GM19463 (cell line): ENCODE data around the gene UBTF.
A peak's percentile ranks its signal among the peaks of the same experiment; 100 is the strongest.

ENCODE experiments used
- ATAC-seq: cut with Tn5 transposase; IDR thresholded peaks from one replicate; pipeline ENCODE4 v1.9.1; 2021; ENCODE audit warnings: mild to moderate bottlenecking, moderate library complexity; ENCODE audit not compliant: unreplicated experiment

The UBTF gene, protein sequence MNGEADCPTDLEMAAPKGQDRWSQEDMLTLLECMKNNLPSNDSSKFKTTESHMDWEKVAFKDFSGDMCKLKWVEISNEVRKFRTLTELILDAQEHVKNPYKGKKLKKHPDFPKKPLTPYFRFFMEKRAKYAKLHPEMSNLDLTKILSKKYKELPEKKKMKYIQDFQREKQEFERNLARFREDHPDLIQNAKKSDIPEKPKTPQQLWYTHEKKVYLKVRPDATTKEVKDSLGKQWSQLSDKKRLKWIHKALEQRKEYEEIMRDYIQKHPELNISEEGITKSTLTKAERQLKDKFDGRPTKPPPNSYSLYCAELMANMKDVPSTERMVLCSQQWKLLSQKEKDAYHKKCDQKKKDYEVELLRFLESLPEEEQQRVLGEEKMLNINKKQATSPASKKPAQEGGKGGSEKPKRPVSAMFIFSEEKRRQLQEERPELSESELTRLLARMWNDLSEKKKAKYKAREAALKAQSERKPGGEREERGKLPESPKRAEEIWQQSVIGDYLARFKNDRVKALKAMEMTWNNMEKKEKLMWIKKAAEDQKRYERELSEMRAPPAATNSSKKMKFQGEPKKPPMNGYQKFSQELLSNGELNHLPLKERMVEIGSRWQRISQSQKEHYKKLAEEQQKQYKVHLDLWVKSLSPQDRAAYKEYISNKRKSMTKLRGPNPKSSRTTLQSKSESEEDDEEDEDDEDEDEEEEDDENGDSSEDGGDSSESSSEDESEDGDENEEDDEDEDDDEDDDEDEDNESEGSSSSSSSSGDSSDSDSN

DNA sequence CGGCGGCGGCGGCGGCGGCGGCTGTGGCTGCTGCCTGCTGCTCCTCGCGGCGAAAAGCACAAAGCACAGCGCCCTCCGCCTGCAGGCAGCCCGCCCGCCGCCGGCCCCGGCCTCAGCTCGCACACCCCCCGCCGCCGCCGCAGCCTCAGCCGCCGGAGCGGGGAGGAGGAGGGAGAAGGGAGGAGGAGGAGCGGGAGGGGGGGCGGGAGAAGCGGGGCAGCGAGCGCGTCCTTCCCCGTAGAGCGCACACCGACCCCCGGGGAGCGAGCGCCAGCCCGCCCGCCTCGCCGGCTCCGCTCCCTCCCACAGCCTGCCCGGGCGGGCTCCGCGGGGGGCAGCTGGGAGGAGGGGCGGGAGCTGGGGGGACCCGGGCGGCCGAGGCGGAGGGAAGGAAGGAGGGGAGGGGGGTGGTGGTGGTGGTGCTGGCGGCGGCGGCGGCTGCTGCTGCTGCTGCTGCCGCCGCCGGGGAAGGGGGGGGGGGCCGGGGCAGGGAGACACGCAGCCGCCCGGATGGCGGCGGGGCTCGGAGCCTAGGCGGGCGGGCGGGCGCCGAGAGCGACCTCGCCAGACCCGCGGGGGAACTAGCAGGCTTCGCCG, at the start of gene UBTF:
Gene UBTF (minus strand): TSS at position 60 of the 597 bp plus-strand sequence. CDS start 1,446 bp downstream, outside the sequence.
- peak; percentile 6 for ATAC-seq

DNA sequence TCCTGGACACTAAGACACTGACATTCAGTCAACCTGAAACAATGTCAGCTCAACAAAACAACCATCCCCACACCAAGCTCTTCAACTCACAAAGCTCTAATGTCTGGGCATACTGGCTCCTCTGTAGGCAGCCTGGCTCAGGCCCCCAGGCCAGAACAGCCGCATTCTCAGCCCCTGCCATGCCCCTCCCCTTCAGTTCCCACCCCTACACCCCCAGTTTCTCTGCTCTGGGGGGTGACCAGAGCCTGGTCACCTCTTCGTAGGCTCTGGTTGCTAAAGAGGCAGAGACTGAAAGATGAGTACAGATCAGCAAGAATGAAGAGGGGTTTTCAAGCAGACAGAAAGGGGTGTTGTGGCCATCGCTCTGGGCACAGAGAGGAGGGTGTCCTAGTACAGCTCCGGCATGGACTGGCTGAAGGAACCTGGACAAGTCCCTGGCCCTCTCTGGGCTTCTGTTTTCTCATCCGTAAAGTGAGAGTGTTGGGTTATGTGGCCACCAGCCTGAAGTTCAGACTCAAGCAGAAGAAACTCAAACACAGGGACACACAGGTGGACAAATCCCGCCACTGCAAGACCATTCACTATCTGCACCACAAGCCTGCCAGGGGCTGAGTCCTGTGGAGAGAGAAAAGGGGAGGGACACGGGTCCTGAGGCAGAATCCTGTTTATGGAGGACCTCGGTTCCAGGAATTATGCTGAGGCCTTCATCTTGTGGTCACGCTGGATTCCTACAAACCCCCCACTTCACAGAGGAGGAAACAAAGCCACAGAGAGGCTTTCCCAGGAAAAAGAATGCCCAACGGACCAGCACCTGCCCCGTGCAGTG, 49.4 kb upstream of the UBTF start:
- no peak for ATAC-seq

DNA sequence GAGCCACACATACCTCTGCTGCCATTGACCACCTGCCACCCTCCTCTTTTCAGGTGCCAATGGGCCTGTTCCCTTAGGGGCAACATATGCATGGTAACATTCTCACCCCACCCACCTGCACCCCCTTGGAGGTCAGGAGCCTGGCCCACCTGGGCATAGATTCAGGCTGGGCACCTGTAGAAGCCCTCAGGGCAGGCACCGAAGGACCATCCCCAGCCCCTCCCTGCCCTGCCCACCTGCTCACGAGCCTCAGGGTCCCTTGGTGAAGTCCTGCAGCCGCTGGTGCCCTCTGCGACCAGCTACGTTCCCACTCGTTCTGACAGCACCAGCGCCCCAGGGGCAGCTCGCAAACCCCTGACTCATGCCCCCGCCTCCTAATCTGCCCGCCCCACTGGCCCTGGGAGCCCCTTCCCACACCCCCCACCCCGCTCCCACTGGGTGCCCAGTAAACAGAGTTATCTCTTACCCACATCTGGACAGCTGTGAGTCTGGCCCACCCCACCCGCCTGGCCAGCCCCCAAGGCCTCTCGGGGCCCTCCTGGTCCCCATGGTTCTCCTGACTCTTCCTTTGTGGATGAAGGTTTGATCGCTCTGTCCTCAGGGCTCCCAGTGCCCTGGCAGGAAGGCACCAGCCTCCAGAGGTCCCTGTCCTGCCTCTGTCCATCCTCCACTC, 48.5 kb upstream of the UBTF start, which contains the start of gene SLC4A1:
Gene SLC4A1 (minus strand): TSS at position 318 of the 673 bp plus-strand sequence. CDS start 5,269 bp downstream, outside the sequence.
- no peak for ATAC-seq

DNA sequence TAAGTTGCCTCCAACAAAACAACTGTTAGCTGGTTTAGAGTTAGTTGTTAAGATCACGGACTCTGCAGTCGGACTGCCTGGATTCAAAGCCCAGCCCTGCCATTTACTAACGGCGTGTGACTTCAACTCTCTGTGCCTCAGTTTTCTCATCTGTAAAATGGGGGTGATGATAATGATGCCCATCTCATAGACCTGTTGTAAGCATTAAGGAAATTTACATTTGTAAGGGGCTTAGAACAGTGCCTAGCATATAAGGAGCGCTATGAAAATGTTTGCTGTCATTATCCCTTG, 47.6 kb upstream of the UBTF start:
- no peak for ATAC-seq

DNA sequence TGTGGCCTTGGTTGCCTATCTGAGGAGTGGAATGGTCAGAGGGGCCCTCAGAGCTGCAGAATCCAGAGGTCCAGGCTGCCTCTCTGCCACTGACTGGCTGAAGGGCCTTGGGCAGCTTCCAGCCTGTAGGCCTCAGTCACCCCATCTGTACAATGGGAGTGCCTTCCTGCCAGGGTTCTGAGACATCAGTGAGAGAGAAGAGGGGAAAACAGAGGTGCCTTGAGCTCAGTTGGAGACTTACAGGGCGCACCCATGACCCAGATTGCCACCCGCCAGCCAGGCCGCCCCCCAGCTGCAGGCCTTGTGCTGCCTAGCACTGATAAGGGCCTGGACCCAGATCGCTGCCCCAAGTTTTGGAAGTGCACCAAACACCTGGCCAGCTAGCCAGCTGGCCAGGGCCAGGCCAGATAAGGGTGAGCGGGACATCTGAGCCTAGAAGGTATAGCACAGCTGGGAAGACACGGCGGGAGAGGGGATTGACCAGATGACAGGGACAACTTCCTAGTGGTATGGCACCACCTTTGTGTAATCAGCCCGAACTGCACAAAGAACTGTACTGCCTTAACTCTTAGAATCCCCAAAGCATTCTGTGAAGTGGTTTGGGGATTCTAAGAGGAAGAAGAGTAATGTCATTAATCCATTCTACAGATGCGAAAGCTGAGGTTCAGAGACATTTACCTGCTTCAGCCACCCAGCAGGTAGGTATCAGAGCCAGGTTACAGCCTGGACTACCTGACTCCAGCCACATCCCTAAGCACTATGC, 47.1 kb upstream of the UBTF start:
- no peak for ATAC-seq

DNA sequence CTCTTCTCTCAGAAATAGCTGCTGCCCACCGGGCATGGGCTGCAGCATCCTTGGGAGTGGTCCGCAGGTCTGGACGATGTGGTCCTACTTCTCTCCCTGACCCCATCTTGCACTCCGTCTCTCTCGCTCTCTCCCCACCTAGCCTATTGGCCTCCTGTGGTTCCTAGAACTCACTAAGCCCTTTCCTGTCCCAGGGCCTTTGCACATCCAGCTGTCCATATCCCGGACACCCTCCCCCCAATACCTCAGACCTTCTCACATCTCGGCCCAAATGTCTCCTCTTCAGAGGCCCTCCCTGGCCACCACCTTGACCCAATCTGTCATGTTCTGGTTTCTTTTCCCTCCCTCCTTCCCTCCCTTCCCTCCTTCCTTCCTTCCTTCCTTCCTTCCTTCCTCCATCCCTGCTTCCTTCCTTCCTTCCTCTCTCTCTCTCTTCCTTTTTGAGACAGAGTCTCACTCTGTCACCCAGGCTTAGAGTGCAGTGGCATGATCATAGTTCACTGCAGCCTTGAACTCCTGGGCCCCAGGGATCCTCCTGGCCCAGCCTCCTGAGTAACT, 43.9 kb upstream of the UBTF start:
- ATAC-seq, result no peak

DNA sequence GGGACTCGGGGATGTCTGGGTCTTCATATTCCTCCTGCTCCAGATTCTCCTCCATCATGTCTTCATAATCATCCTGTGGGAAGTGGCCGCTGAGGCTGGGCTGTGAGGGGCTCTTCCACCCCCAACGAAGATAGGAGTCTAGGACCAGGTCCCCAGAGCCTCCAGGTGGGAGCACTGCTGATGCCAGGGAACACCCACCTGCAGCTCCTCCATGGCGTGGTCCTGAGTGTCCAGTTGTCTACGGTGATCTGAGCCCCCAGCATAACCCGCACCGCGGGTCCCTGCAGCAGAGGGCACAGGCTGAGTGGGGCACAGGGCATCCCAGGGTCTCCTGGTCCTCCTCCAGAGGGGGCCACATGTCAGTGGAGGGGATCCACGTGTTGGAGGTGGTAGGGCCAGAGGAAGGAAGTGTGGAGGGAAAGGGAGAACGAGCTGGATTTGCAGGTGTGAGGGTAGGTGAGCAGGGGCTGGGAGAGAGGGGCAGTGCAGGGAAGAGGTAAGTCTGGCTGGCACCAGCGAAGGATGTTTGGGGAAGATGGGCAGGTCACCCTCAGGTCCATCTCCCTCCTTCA, 43.3 kb upstream of the UBTF start:
- ATAC-seq, result no peak

DNA sequence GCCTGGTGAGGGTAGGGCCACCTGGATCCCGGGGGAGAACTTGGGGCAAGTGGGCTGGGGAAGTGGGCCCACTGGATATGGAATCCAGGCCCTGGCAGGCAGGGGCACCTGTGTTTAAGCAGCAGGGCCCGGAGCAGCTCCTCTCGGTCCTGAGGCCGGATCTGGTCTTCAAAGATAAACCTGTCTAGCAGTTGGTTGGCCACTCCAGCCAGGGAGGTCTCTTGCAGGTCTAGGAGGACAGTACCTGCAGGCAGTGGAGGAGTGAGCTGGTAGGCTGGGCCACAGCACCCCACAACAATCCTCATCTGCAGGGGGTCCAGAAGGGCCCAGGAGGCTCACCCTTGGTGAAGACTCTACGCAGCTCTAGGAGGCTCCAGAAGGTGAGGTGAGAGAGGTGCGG, 40.8 kb upstream of the UBTF start:
- no peak for ATAC-seq

DNA sequence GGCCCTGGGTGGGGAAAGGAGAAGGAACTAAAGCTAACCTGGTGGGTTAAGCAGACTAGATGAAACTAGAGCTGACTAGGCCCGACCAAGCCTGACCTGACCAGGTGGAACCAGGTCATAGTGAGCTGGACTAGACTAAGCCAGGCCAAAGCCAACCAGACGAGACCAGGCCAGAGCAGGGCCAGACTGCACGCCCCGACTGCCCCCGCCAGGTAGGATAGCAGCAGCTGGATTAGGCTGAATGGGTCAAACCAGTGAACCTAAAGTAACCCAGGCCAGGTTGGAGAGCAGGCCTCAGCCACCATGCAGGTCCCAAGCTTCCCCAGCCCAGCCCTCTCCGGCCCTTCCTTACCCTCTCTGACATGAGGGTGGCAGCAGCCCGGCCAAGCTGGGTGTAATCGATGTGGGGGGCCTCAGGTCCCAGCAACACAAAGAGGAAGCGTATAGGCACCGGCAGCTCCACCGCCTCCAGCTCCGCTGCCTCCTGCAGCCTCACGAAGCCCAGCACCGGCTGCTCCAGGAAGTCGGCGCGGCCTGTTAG, 39.4 kb upstream of the UBTF start:
- ATAC-seq, result no peak

DNA sequence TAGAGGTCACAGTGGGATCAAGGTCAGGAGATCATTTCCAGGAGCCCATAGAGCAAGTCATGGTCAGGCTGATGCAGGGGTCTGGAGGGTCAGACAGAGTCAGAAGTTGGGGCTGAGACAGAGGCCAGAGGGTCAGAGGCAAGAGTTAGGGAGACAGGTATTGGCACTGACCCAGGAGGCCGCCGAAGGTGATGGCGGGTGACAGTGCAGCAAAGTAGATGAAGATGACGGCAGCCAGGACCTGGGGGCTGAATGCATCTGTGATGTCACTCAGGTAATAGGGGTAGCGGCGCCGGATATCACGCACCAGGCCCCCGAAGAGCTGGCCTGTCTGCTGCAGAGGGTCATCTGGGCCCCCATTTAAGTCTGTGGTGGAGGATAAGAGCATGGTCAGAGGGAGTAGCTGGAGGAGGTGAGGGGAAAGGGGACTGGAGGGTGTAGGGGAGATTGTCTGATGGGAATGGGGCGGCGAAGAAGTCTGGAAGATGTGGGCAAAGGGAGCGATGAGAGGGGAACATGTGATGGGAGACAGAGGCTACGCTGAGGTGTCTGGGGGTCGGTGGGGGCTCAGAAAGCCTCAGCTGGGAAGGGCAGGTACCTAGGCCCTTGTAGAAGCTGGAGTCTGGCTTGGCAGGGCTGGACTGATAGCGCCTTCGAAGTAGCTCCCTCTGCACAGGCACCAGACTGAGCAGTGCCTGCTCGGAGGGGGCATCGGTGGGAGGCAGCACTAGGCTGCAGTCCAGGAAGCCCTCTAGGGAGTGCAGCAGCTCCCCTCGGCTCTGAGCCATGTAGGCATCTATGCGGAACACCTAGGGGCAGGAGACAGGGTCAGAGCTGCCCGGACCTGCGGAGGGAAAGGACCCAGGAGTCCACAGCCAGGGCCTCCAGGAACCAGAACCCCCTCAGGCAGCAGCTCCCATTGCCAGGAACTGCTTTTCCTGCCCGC, 38.6 kb upstream of the UBTF start:
- ATAC-seq, result no peak

DNA sequence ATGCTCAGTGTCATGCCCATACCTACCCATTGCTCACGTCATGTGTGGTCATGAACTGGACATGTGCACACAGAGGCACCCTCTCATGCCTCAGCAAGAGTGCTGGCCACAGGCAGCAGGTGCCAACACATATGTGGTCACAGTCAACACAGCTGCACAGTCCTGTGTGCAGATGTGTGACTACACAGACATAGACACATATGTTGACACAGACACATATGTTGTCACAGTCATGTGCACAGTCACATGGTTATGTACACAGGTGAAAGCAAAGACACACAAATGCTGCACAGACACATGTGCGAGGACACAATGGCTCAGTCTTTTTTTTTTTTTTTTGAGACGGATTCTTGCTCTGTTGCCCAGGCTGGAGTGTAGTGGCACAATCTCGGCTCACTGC, 37.2 kb upstream of the UBTF start:
- no peak for ATAC-seq

DNA sequence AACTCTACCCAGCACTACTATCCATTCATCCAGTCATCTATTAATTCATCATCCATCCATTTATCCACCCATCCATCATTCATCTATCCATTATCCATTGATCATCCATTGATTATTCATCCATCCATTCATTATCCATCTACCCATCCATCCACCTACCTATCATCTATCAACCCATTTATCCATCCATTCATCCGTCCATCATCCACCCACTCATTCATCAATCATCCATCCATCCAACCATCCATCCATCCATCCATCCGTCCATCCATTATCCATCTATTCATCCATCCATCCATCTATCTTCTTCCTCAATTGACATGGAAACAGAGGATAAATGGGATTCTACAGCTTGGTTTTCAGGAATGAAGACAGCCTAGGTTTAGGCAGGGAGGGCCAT, 36.4 kb upstream of the UBTF start:
- no peak for ATAC-seq

DNA sequence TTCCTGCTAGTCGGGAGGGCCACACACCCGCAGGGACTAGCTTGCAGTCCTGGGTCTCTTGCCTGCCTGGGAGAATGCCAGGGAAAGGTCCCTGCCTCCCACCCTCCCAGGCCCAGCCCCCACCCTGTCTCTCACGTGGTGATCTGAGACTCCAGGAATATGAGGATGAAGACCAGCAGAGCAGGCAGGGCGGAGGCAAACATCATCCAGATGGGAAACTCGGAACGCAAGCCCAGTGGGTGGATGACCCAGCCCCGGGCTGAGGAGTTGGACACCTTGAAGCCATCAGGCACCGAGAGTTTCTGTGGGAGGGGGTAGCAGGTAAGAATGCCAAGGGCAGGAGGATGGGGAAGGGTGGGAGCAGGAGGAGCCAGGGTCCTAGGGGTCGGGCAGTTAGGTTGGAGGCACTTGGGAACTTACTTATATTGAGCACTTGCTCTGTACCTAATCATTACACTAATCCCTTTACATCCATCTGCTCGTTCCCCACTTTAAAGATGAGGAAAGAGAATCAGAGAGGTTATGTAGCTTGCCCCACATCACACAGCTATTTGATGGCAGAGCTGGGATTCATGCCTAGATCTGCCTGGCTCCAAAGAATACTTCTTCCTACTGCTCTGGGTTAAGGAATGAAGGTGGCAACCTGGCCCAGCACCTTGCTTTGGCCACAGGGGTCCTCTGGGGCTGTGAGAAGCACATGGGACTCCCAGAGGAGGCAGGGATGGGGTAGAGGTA, 35.1 kb upstream of the UBTF start:
- ATAC-seq, result no peak

DNA sequence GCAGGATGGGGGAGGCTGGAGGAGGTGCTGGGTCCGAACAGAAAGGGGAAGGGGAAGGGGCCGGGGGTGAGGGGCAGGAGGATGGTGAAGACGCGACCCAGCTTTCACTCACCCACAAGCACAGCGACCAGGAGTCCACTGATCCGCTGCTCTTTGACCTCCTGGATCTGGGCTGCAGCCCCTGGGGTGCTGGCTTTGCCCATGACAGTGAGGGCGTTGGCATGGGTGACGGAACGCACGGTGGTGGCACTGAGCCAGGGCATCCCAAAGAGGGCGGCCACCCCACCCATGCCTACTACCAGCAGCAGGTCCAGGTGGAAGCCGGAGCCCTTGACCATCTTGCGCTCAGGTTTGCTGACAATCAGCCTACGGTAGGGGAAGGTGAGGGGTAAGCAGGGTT, 33.5 kb upstream of the UBTF start:
- no peak for ATAC-seq

DNA sequence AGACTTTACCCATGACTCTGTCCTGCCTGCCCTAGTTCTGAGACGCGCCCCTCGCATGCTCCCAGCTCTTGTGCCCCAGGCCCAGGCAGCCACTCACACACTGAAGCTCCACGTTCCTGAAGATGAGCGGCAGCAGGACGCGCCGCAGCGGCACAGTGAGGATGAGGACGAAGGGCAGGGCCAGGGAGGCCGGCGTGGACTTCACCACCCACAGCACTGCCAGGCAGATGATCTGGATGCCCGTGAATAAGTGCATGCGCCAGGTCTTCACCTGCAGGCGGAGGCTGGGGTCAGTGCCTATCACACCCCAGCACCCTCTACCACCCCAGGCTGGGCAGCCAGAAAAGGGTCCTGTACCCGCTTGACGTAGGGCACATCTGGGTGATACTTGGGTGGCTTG, 31.6 kb upstream of the UBTF start:
- ATAC-seq, result no peak

DNA sequence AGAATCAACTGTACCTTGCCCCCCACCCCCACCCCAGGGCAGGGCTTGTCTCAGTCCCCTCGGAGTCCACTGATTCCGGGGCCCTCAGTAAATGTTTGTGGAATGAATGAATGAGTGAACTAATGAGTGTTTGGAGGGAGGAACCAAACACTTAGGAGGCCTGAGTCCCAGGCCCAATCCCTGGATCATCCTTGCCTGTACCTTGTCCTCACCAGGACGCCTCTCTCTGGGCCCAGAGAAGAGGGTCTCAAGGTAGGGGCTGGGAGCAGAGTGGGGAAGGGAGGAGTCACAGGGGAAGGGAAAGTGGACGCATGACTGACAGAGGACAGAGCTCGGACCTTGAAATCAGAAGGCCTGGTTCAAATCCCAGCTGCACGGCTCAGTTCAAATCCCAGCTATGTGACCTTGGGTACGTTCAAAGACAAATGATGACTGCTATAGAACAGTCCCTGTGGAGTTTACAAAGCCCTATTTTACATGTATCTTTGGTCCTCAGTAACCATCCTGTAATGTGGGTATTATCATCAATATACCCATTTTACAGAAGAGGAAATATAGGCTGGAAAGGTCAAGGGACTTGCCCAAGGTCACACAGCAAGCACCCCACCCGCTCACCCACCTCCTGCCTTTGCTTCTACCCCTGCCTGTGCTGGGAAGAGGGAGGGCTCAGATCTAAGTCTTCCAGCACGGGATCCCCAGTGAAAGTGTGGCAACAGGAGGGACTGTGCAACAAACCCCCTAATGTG, 30.2 kb upstream of the UBTF start:
- no peak for ATAC-seq
